ENCODE data around the gene KCNH6.

The KCNH6 gene

DNA sequence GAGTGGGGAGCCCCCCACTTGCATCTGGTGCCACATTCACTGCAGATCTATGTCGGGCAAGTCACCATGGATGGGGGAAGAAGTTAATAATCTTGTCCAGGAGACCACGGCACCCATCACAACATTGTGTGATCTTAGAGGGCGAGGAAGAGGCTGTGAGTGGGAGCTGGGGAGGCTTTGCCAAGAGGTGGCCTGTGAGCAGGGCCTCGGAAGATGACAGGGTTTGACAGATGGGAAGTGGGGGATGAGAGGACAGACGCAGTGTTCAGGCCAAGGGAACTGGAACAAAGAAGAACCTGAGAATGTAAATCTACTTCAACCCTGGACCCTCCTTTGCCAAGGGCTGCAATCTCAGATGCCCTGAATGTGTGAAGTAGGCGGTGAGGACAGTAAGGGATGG is 33.9 kb upstream of the KCNH6 start:
- no peak for DNase-seq

GRCh38 chr17:63490329-63490728 is 32.8 kb upstream of the KCNH6 start:
- DNase-seq: no peak

DNA sequence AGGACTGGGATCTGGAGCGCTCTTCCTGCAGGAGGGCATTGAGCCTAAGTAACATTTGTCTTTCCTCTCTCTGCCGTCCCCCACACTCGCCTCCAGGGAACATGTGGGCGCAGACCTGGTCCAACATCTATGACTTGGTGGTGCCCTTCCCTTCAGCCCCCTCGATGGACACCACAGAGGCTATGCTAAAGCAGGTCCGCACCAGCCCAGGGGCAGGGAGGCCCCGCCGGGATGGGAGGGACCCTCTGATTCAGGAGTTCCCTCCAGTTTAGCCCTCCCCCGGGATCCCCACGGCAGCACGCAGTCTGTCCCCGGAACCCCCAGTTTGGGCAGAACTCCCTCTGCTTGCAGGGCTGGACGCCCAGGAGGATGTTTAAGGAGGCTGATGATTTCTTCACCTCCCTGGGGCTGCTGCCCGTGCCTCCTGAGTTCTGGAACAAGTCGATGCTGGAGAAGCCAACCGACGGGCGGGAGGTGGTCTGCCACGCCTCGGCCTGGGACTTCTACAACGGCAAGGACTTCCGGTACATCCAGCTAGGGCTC is 32.2 kb upstream of the KCNH6 start:
- DNase-seq: no peak

DNA sequence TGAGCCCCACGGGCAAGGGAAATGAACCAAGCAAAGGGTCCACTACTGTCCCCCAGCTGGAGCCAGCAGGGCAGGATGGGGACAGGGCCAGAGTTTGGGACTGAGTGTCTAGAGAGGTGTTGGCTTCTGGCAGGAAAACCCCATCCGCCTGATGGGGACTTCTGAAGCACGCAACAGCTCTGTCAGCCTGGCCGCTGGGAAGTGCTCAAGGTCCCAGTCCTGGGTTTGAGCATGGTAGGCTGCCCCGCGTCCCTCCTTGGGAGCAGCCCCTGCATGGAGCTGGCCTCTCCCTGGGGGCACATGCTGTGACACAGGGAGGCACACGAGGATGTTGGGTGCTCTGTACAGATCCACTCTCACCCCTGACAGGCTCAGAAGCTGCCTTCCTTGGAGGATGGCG is 31.7 kb upstream of the KCNH6 start:
- no peak for DNase-seq

GRCh38 chr17:63491977-63492618 is 31.1 kb upstream of the KCNH6 start:
- DNase-seq: no peak

GRCh38 chr17:63492940-63493339 is 30.2 kb upstream of the KCNH6 start:
- no peak for DNase-seq

DNA sequence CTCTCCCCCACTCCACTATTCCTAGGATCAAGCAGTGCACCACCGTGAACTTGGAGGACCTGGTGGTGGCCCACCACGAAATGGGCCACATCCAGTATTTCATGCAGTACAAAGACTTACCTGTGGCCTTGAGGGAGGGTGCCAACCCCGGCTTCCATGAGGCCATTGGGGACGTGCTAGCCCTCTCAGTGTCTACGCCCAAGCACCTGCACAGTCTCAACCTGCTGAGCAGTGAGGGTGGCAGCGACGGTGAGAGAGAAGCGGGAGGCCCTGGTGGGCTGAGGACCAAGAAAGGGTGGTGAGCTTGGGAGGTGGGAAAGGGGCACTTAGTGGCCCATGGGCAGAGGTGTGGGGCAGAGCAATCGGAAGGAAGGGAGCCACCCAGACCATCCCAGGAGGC is 29.7 kb upstream of the KCNH6 start:
- no peak for DNase-seq

- no peak for DNase-seq
These were observed 28.7 kb upstream of the KCNH6 start for GRCh38 chr17:63494300-63494928.

- DNase-seq: no peak
These were observed 27.7 kb upstream of the KCNH6 start for GRCh38 chr17:63495491-63495890.

- no peak for DNase-seq
These were observed 27.0 kb upstream of the KCNH6 start for GRCh38 chr17:63496177-63496576.

DNA sequence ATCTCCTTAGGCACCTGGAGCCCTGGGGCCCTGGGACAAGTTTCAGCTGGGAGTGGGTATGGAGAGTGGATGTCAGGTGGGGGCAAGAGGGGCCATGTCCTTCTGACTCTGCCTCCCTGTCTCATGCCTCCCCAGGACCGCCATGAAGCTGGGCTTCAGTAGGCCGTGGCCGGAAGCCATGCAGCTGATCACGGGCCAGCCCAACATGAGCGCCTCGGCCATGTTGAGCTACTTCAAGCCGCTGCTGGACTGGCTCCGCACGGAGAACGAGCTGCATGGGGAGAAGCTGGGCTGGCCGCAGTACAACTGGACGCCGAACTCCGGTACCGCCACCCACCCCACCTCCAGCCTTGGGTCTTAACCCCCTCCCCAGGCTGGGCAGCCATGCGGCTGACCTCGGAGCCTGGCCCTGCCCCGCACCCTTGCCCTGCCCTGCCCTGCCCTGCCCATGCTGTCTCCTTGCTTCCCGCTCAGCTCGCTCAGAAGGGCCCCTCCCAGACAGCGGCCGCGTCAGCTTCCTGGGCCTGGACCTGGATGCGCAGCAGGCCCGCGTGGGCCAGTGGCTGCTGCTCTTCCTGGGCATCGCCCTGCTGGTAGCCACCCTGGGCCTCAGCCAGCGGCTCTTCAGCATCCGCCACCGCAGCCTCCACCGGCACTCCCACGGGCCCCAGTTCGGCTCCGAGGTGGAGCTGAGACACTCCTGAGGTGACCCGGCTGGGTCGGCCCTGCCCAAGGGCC is 26.3 kb upstream of the KCNH6 start:
- DNase-seq: no peak

DNA sequence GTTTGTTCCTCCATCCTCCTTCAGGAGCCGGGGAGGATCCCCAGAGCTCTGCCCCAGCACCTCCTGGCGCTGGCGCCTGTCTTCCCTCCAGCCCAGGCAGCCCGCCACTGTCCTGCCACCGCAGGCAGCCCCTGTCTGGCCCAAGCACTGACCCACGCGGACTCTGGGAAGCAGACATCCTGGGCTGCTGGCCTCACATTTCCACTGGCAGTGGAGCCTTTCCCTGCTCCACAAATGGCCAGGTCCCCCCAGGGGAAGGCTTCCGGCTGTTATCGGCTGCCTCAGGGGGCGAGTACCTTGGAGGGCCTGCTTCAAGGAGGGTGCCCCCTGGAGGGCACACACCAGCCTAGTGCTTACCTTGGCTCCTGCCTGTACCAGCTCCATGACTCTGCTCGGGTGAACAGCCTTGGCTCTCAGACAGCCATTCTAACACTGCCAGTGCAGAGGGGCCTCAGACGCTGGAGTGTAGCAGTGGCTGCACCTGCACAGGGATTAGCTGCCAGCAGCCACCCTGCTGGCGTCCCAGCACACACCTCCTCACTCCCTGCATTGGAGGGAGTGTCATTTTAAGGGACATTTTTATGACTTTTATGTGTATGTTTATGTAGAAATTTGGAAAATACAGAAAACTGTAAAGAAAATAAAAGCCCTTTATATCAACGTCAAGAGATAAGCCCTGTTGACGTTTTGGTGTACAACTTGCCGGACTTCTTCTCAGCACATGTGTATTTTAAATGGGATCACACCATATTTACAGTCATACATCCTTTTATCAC is 25.3 kb upstream of the KCNH6 start:
- DNase-seq: no peak

GRCh38 chr17:63498626-63499195 is 24.4 kb upstream of the KCNH6 start:
- DNase-seq: no peak

GRCh38 chr17:63500543-63501390 is 22.4 kb upstream of the KCNH6 start:
- no peak for DNase-seq

DNA sequence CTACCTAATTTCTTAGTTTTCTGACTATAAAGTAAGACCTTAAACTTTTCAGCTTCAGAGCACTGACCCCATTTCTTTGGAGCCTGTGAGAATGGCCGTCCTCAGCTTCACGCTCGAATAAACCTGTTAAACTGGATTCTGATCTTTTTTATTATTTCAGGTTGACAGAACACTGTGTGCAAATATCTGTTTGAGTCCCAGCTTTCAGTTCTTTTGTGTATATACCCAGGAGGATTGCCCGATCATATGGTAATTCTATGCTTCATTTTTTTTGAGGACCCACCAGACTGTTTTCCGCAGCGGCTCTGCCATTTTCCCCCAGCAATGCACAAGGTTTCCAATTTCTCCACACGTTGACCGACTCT is 19.8 kb upstream of the KCNH6 start:
- DNase-seq: no peak

- no peak for DNase-seq
These were observed 18.9 kb upstream of the KCNH6 start for GRCh38 chr17:63504261-63504660.

DNA sequence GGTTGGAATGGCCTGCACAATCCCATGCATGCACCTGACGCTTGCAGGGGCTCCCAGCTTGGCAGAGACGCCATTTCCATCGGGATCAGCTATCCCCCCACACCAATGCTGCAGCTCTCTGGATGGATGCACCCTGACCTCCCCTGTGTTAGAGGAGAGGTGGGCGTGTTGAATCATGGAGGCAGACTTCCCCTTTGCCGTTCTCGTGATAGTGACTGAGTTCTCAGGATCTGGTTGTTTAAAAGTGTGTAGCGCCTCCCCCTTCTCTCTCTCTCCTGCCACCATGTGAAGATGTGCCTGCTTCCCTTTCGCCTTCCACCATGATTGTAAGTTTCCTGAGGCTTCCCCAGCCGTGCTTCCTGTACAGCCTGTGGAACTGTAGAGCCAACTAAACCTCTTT is 17.8 kb upstream of the KCNH6 start:
- DNase-seq: no peak

GRCh38 chr17:63506627-63507026 is 16.5 kb upstream of the KCNH6 start:
- no peak for DNase-seq

- no peak for DNase-seq
These were observed 11.8 kb upstream of the KCNH6 start for GRCh38 chr17:63511331-63511730.

DNA sequence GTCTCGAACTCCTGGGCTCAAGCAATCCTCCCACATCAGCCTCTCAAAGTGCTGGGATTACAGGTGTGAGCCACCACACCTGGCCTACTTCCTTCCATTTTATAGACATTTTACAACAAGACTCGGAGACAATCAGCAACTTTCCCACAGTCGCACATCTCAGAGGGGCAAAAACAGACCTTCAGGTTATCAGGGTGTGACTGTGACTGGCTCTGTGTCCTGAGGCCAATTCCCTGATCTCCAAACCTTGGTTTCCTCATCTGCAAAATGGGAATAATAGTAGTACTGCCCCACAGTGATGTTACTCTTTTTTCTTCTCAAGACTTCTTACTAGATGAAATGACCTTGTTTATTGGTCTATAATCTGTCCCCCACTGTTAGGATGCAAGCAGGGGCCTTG is 10.8 kb upstream of the KCNH6 start:
- DNase-seq: no peak

GRCh38 chr17:63512896-63513644 is 10.1 kb upstream of the KCNH6 start:
- no peak for DNase-seq

Measured in stimulated activated CD4-positive, alpha-beta T cell treated with anti-CD3 and anti-CD28 coated beads, Interleukin-4, amount 100 ng/mL, for 1 hour (primary cell).